AG04450 (cell line): Measurements from ENCODE around the gene INSR. TPM values are rescaled to one million over a fixed set of nuclear protein-coding genes. Genes with fewer than 3 reads are reported as not detected.

ENCODE experiments used
- CTCF ChIA-PET: fragments of 300-600, 350-600 bp; formaldehyde crosslinking; extraction: SDS; loops from one replicate; lab custom pipeline; 2022; ENCODE audit warnings: antibody characterized with exemption, inconsistent platforms; lab: Charles Lee
- POLR2A ChIA-PET: fragments of 350-600 bp; formaldehyde crosslinking; extraction: SDS; loops from one replicate; lab custom pipeline; 2021; ENCODE audit warnings: antibody characterized with exemption, inconsistent platforms; lab: Yijun Ruan, JAX
- DNase-seq: peaks from one replicate; pipeline ENCODE4 v3.0.0-alpha.2; 2011; ENCODE audit warnings: low read depth, low spot score
- H3K27ac ChIP-seq: one replicate; pipeline ENCODE4 v1.5.1; 2012; ENCODE audit warnings: low read depth, low read length, control low read depth
- H3K27me3 ChIP-seq: one replicate; pipeline ENCODE4 v1.6.0; 2012; ENCODE audit warnings: low read length; ENCODE audit not compliant: control insufficient read depth, insufficient read depth
- H3K4me3 ChIP-seq: 2 replicates; pipeline ENCODE4 v1.5.1; 2011; ENCODE audit warnings: mild to moderate bottlenecking, low read depth, low read length, control low read depth
- H3K9me3 ChIP-seq: 2 replicates; pipeline ENCODE4 v1.5.1; 2012; ENCODE audit warnings: low read length; ENCODE audit not compliant: control insufficient read depth, insufficient read depth
- CTCF ChIP-seq: IDR thresholded peaks from 2 replicates; pipeline ENCODE4 v1.5.1; 2011; ENCODE audit warnings: low read depth, low read length, control low read depth, inconsistent platforms
- polyA plus RNA-seq: library from polyadenylated mRNA; depleted of rRNA; stranded (reverse); fragments of >200 nt; gene quantifications from 2 replicates; pipeline ENCODE4 v1.2.3, GENCODE V29; 2011

The INSR gene
- polyA plus RNA-seq, 1 experiment: 2.9 TPM

DNA sequence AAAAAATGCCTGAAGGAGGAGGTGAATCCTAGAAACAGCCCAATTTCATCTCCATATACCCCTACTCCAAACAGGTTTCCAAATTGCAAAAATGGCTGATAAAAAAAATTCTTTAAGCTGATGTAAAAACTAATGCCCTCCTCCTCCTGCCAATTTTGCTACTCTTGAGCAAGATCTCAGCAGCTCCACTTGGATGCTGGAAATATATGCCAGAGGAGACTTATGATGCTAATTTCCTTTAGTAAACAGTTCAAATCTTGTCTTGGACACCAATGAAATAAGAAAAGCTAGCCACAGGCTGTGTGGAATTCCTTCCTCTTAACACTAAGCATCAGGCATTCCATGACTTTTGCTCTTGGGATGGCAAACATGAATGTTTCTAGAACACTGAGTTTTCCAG is 67.5 kb downstream of the INSR start:
- TF ChIP-seq CTCF: no peak
- Histone ChIP-seq H3K9me3 (peaks cover 5% of the 10 kb centered on the region), H3K4me3 (no peak overlapping the region), H3K27me3 (no peaks in the 10 kb centered on the region), H3K27ac (no peak overlapping the region)
- no peak for DNase-seq
- POLR2A ChIA-PET: no interaction called here
- CTCF ChIA-PET: interaction anchor here (0.6 kb wide), 1 partner anchor 928 kb away, joined by 3 read pairs; no protein-coding TSS in a partner anchor

GRCh38 chr19:7225741-7226140 is 68.5 kb downstream of the INSR start:
- ChIA-PET CTCF (no interaction called here), POLR2A (no interaction called here)
- no peak for TF ChIP-seq CTCF

DNA sequence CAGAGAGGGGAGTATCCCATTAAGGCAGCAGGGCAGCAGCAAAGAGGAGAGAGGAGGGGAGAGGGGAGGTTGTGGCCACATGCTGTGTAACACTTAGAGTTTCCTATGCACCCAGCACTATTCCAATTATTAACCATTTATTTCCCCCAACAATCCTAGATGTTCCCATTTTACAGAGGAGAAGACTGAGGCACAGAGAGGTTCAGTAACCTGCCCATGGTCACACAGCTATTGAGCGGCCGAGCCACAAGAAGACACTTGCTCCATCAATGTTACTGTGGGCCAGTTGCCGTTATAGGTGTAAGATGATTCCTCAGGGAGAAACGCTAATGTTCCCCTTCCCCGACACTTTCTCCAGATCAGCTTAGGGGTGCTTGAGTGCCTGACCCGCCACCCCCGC is 69.2 kb downstream of the INSR start:
- CTCF ChIA-PET: no interaction called here
- DNase-seq: no peak
- POLR2A ChIA-PET: no interaction called here
- no peak overlapping the region for H3K4me3 ChIP-seq
- peaks cover 8% of the 10 kb centered on the region for H3K9me3 ChIP-seq
- H3K27ac ChIP-seq: no peak overlapping the region
- H3K27me3 ChIP-seq: no peaks in the 10 kb centered on the region
- TF ChIP-seq CTCF: no peak

More at GRCh38 chr19:7225741-7226140, 68.5 kb downstream of the INSR start:
- Histone ChIP-seq H3K27me3 (no peaks in the 10 kb centered on the region), H3K4me3 (no peak overlapping the region), H3K9me3 (peaks cover 5% of the 10 kb centered on the region), H3K27ac (no peak overlapping the region)
- no peak for DNase-seq

DNA sequence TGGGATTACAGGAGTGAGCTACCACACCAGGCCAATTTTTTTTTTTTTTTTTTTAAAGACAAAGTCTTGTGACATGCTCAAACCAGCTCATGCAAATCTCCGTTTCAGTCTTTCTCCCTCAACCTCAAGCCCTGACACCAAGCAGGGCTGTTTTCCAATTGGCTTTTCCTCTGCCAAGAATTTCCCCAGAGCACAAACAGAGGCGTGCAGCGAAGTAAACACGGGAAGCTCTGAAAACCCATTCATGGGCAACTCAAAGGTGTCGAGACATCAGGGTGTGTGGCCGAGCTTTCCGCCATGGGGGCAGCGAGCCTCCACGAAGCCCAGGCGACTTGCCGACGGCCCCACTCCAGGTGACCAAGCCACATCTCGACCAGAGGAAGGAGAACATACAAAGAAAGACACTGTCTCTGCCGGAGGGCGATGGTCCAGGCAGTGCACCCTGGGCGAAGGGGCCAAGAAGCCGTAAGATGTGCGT is 70.0 kb downstream of the INSR start:
- CTCF ChIA-PET: no interaction called here

More for the DNA sequence above, 70.0 kb downstream of the INSR start:
- Histone ChIP-seq H3K4me3 (peak overlapping the region; percentile 0; the same call in 1 of the 2 replicates), H3K27ac (no peak overlapping the region), H3K9me3 (peaks cover 8% of the 10 kb centered on the region; the same call in 1 of the 2 replicates), H3K27me3 (no peaks in the 10 kb centered on the region)
- no peak for TF ChIP-seq CTCF
- no peak for DNase-seq
- POLR2A ChIA-PET: no interaction called here
